K562 (cell line): ENCODE results near the gene BSCL2. TPM values are rescaled to one million over a fixed set of nuclear protein-coding genes. Genes with fewer than 3 reads are reported as not detected.

Source experiments
- ATAC-seq: fragments of 200-7000 bp; cut with Tn5 transposase; 3 replicates; pipeline ENCODE4 v1.9.1; 2020; ENCODE audit warnings: moderate library complexity
- BruUV-seq: library from RNA; stranded (reverse); fragments of 400-500 nt; replicated peaks from 2 replicates; lab custom pipeline; 2021; lab: Mats Ljungman, UMichigan
- CTCF ChIA-PET: fragments of 300-600 bp; formaldehyde crosslinking; extraction: SDS; loops from one replicate; lab custom pipeline; 2021; ENCODE audit warnings: low intra/inter-chr PET ratio; lab: Yijun Ruan, JAX
- POLR2A ChIA-PET: fragments of 300-600, 350-650 bp; sonication (Branson Sonifier 250); formaldehyde crosslinking; extraction: SDS; loops from one replicate; lab custom pipeline; 2021; ENCODE audit warnings: antibody characterized with exemption, inconsistent platforms; lab: Yijun Ruan, JAX
- DNase-seq, 4 experiments: peaks; one replicate each; pipeline versions ENCODE4 v3.0.0 to v3.0.0-alpha.2; 2011 to 2018; ENCODE audit warnings: low spot score in 3 of 4, mixed read lengths in 3 of 4; ENCODE audit errors: extremely low read depth in 1 of 4
- FAIRE-seq: peaks from 2 replicates; lab custom pipeline; 2011; peaks lifted over from hg19 to GRCh38; lab: Jason Lieb, UNC
- H2AFZ ChIP-seq: 2 replicates; pipeline ENCODE4 v1.6.0; 2011; ENCODE audit warnings: low read depth, low read length, control low read depth, inconsistent platforms
- H3K27ac ChIP-seq: fragments of 200-600 bp; 3 replicates; pipeline ENCODE4 v1.8.0; 2011; ENCODE audit warnings: low read depth, mild to moderate bottlenecking, control low read depth, inconsistent platforms, low read length, moderate library complexity, mixed read lengths; ENCODE audit errors: extremely low read depth
- H3K27me3 ChIP-seq, 2 experiments: fragments of 300-600 bp in 1 of 2; 2 replicates in 1 of 2; 3 replicates in 1 of 2; pipeline versions ENCODE4 v1.6.0 to v1.8.0; 2011; ENCODE audit warnings: inconsistent platforms in 2 of 2, low read length in 2 of 2, mild to moderate bottlenecking in 1 of 2, mixed read lengths in 1 of 2, moderate library complexity in 1 of 2; ENCODE audit not compliant: control insufficient read depth in 2 of 2, insufficient read depth in 2 of 2
- H3K36me3 ChIP-seq: fragments of 300-600 bp; 3 replicates; pipeline ENCODE4 v1.8.0; 2011; ENCODE audit warnings: mild to moderate bottlenecking, low read length, inconsistent platforms; ENCODE audit not compliant: control insufficient read depth, insufficient read depth
- H3K4me1 ChIP-seq, 2 experiments: fragments of 200-600 bp in 1 of 2; replicated peaks in 1 of 2; 2 replicates in 1 of 2; 3 replicates in 1 of 2; pipeline versions ENCODE4 v1.5.1 to v1.8.0; 2011; ENCODE audit warnings: inconsistent platforms in 2 of 2, low read length in 2 of 2, mild to moderate bottlenecking in 1 of 2, mixed read lengths in 1 of 2, moderate library complexity in 1 of 2; ENCODE audit not compliant: control insufficient read depth in 2 of 2, insufficient read depth in 2 of 2
- H3K4me2 ChIP-seq: 2 replicates; pipeline ENCODE4 v1.6.1; 2011; ENCODE audit warnings: low read length, control low read depth, inconsistent platforms, mixed read lengths; ENCODE audit not compliant: insufficient read depth
- H3K4me3 ChIP-seq: fragments of 200-600 bp; sonication (generic), shearing (Covaris generic); 2 replicates; pipeline ENCODE4 v1.5.1; 2016; ENCODE audit warnings: control low read depth, inconsistent platforms
- H3K79me2 ChIP-seq: fragments of 200-600 bp; 3 replicates; pipeline ENCODE4 v1.8.0; 2011; ENCODE audit warnings: low read length, inconsistent platforms; ENCODE audit not compliant: control insufficient read depth, insufficient read depth
- H3K9ac ChIP-seq, 2 experiments: 2 replicates each; pipeline versions ENCODE4 v1.6.0 to v1.6.1; 2011; ENCODE audit warnings: low read depth in 2 of 2, low read length in 2 of 2, control low read depth in 1 of 2, inconsistent platforms in 1 of 2, mild to moderate bottlenecking in 1 of 2, mixed read lengths in 1 of 2; ENCODE audit not compliant: insufficient read depth in 1 of 2
- H3K9me1 ChIP-seq: one replicate; pipeline ENCODE4 v1.6.0; 2011; ENCODE audit warnings: inconsistent platforms, mild to moderate bottlenecking, low read length, moderate library complexity; ENCODE audit not compliant: control insufficient read depth, insufficient read depth
- H3K9me3 ChIP-seq: replicated peaks from 2 replicates; pipeline ENCODE4 v1.5.1; 2011; ENCODE audit warnings: low read depth, low read length, inconsistent platforms; ENCODE audit not compliant: control insufficient read depth, insufficient read depth
- H4K20me1 ChIP-seq: replicated peaks from 2 replicates; pipeline ENCODE4 v1.6.1; 2011; ENCODE audit warnings: low read length, inconsistent platforms, mixed read lengths; ENCODE audit not compliant: control insufficient read depth, insufficient read depth
- BCOR ChIP-seq: fragments of 450-650 bp; IDR thresholded peaks from 2 replicates; pipeline ENCODE4 v1.6.1; 2016
- FOXA1 ChIP-seq: fragments of 450-650 bp; IDR thresholded peaks from 2 replicates; pipeline ENCODE4 v1.6.1; 2016; ENCODE audit warnings: mild to moderate bottlenecking, borderline replicate concordance
- FOXA3 ChIP-seq, 2 experiments: fragments of 450-650 bp in 1 of 2; sonication (generic) in 1 of 2; formaldehyde crosslinking; IDR thresholded peaks in 1 of 2; conservative IDR thresholded peaks in 1 of 2; 2 replicates each; pipeline versions ENCODE4 v1.4.0 to v1.8.0; 2020 to 2022; ENCODE audit warnings: mild to moderate bottlenecking in 2 of 2, missing genetic modification reagents in 1 of 2
- GTF2A2 ChIP-seq: IDR thresholded peaks from 2 replicates; pipeline ENCODE4 v1.6.1; 2016; ENCODE audit warnings: mild to moderate bottlenecking, missing genetic modification characterization, missing compliant biosample characterization
- GTF2F1 ChIP-seq: IDR thresholded peaks from 2 replicates; pipeline ENCODE4 v1.6.1; 2011; ENCODE audit warnings: low read depth, low read length, improper control_type of control experiment
- HBP1 ChIP-seq: fragments of 450-650 bp; formaldehyde crosslinking; IDR thresholded peaks from 2 replicates; pipeline ENCODE4 v1.4.0; 2022; ENCODE audit warnings: missing genetic modification characterization
- MBD1 ChIP-seq: fragments of 250-450 bp; sonication (Bioruptor Pico); IDR thresholded peaks from 2 replicates; pipeline ENCODE4 v1.8.0; 2022; ENCODE audit warnings: inconsistent platforms
- MXD1 ChIP-seq: fragments of 250-450 bp; sonication (Bioruptor Pico); IDR thresholded peaks from 2 replicates; pipeline ENCODE4 v1.8.0; 2021; ENCODE audit warnings: borderline replicate concordance, mild to moderate bottlenecking, moderate library complexity; ENCODE audit not compliant: poor library complexity, severe bottlenecking
- THRAP3 ChIP-seq: fragments of 450-650 bp; IDR thresholded peaks from 2 replicates; pipeline ENCODE4 v1.6.1; 2016; ENCODE audit warnings: mild to moderate bottlenecking, inconsistent platforms, borderline replicate concordance
- ZFP30 ChIP-seq: fragments of 250-450 bp; sonication (Bioruptor Pico); IDR thresholded peaks from 2 replicates; pipeline ENCODE4 v1.8.0; 2022; ENCODE audit warnings: moderate library complexity, mild to moderate bottlenecking, inconsistent platforms, borderline replicate concordance
- ZNF639 ChIP-seq, 2 experiments: fragments of 200-800 bp in 1 of 2; sonication (Bioruptor generic) in 1 of 2; sonication (generic) in 1 of 2; formaldehyde crosslinking in 1 of 2; IDR thresholded peaks in 1 of 2; conservative IDR thresholded peaks in 1 of 2; 2 replicates each; pipeline versions ENCODE4 v1.5.0 to v1.6.1; 2016 to 2020; ENCODE audit warnings: missing compliant biosample characterization in 1 of 2, missing genetic modification characterization in 1 of 2, missing genetic modification reagents in 1 of 2
- WGBS: fragments of 100-300 bp; shearing (Covaris generic); methylation state at CpG from one replicate; pipeline ENCODE4 v1.1.6; 2016; ENCODE audit warnings: low coverage, mixed read lengths; ENCODE audit not compliant: insufficient coverage; ENCODE audit errors: missing lambda C conversion rate; 5-methylcytosine and 5-hydroxymethylcytosine counted together
- in situ Hi-C: fragments of 300-500 bp; cut with MboI; formaldehyde crosslinking; loops from 4 replicates; pipeline ENCODE4 v1.15.0; 2018; ENCODE audit warnings: inconsistent platforms, mixed read lengths
- intact Hi-C: fragments of 100-400 bp; cut with micrococcal nuclease; formaldehyde crosslinking; loops from 2 replicates; pipeline ENCODE4 v1.14.2; 2022
- polyA plus RNA-seq, 8 experiments: library from polyadenylated mRNA; depleted of rRNA in 4 of 8; stranded (reverse) in 5 of 8; unstranded in 3 of 8; fragments of >200 nt; fragmentation: Nextera tagmentation in 2 of 8; fragmentation: Illumina TruSeq in 1 of 8; extraction: Ambion mirVana in 2 of 8; extraction: Trizol in 1 of 8; gene quantifications; 2 replicates each; pipeline versions ENCODE4 v1.2.1 to v1.2.3, GENCODE V29; 2011 to 2014; ENCODE audit warnings: inconsistent platforms in 1 of 8, missing spikeins in 1 of 8
- total RNA-seq, 7 experiments: library from RNA; depleted of rRNA in 6 of 7; stranded (reverse); fragments of >200 nt in 6 of 7; fragmentation: Illumina TruSeq in 2 of 7; extraction: Trizol in 2 of 7; gene quantifications; 2 replicates each; pipeline versions ENCODE4 v1.2.1 to v1.2.3, GENCODE V29; 2011 to 2021; ENCODE audit warnings: low replicate concordance in 1 of 7
- TF ChIP-seq, protein P1 (sequence below): sonication (generic); formaldehyde crosslinking; IDR thresholded peaks from 2 replicates; pipeline ENCODE4 v1.9.0; 2022; ENCODE audit warnings: mild to moderate bottlenecking, missing genetic modification reagents
- TF ChIP-seq, protein P2 (sequence below): fragments of 450-650 bp; formaldehyde crosslinking; IDR thresholded peaks from 2 replicates; pipeline ENCODE4 v1.4.0; 2020; ENCODE audit warnings: mild to moderate bottlenecking

BSCL2 gene
- total and polyA plus RNA-seq, 9 of the 15 experiments (the other 6 are each of a cell fraction or from before 2014, with no cell fraction given), result 18.9 to 51.7 (median 35.2) TPM

DNA sequence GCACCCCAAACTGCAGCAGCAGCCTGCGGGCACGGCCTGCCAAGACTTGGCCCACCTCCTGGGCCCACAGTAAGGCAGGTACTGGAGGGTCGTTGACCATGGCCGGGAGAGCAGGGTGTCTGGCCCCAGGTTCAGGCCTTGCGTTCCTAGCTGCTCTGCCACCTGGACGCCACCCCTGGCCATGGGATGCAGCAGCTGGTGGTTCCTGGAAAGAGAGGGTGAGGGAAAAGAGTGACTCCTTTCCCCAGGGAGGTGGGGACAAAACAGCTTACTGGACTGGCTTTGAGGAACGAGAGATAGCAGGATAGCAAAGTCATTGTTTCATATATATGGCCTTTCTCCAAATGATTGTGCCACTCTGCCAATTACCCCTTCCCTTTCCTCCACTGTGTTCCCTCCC lies 1.8 kb downstream of the BSCL2 start:
- Histone ChIP-seq H3K4me3 (peak overlapping the region; percentile 72), H3K9ac (peak overlapping the region; percentile 76 to 93), H3K9me1 (peaks cover 2% of the 10 kb centered on the region), H3K27me3 (no peaks in the 10 kb centered on the region), H3K4me2 (peak overlapping the region; percentile 97), H3K79me2 (peaks cover 14% of the 10 kb centered on the region), H3K4me1 (peaks cover 29 to 42% of the 10 kb centered on the region in 2 experiments), H3K36me3 (peaks cover 63% of the 10 kb centered on the region), H2AFZ (peak overlapping the region; percentile 87; the same call in 1 of the 2 replicates), H3K9me3 (no peaks in the 10 kb centered on the region), H4K20me1 (peaks cover 3% of the 10 kb centered on the region; the same call in 1 of the 2 replicates), H3K27ac (peak overlapping the region; percentile 82)
- WGBS, result 54% methylated on average over 7 of the region's 7 CpGs
- intact Hi-C loops (loop anchor here (5.0 kb wide), 1 partner anchor 308 kb away; no protein-coding TSS in a partner anchor), in situ Hi-C loops (no loop called here)
- ChIA-PET CTCF (no interaction called here), POLR2A (interaction anchor here (0.7 to 4.1 kb wide), 15 partner anchors 9 to 150 kb away, joined by 3 to 31 read pairs (median 5); partner anchors contain the start of genes C11orf98, CSKMT, GANAB and HNRNPUL2)
- DNase-seq (peak in 2 of 4 experiments; percentile 53 to 55), ATAC-seq (no peak), FAIRE-seq (no peak)
- no TSS peak for BruUV-seq
- no peak for TF ChIP-seq ZNF639 (CRISPR knock-in tag; conservative IDR thresholded peaks at IDR 0.05 in 1 of 2, IDR thresholded peaks at IDR 0.05 in 1 of 2)
- no peak for TF ChIP-seq HBP1 (CRISPR knock-in tag)
- 0 out of 4 replicates have a peak, but pooled peaks of 1 of the 2 experiments have one; percentile 49 for TF ChIP-seq FOXA3 (CRISPR knock-in tag; conservative IDR thresholded peaks at IDR 0.05 in 1 of 2, IDR thresholded peaks at IDR 0.05 in 1 of 2)
- no peak for TF ChIP-seq BCOR
- no peak for TF ChIP-seq MBD1 (CRISPR knock-in tag)
- no peak for TF ChIP-seq FOXA1
- TF ChIP-seq, protein P1, sequence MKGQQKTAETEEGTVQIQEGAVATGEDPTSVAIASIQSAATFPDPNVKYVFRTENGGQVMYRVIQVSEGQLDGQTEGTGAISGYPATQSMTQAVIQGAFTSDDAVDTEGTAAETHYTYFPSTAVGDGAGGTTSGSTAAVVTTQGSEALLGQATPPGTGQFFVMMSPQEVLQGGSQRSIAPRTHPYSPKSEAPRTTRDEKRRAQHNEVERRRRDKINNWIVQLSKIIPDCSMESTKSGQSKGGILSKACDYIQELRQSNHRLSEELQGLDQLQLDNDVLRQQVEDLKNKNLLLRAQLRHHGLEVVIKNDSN (CRISPR knock-in tag), result 0 out of 2 replicates have a peak, but pooled peaks have one; percentile 15
- TF ChIP-seq, protein P2, sequence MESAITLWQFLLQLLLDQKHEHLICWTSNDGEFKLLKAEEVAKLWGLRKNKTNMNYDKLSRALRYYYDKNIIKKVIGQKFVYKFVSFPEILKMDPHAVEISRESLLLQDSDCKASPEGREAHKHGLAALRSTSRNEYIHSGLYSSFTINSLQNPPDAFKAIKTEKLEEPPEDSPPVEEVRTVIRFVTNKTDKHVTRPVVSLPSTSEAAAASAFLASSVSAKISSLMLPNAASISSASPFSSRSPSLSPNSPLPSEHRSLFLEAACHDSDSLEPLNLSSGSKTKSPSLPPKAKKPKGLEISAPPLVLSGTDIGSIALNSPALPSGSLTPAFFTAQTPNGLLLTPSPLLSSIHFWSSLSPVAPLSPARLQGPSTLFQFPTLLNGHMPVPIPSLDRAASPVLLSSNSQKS, result no peak
- TF ChIP-seq GTF2A2 (tag), result no peak
- no peak for TF ChIP-seq MXD1 (CRISPR knock-in tag)
- no peak for TF ChIP-seq GTF2F1
- no peak for TF ChIP-seq ZFP30
- no peak for TF ChIP-seq THRAP3
